HUES48 (cell line): ENCODE measurements around the gene PRSS21.
A peak's percentile ranks its signal among the peaks of the same experiment; 100 is the strongest.

ENCODE experiments used
- H3K27ac ChIP-seq: one replicate; pipeline ENCODE4 v1.7.0; 2013; ENCODE audit warnings: low read depth, low read length, inconsistent platforms
- H3K27me3 ChIP-seq: 2 replicates; pipeline ENCODE4 v1.6.1; 2013; ENCODE audit warnings: mild to moderate bottlenecking, low read length; ENCODE audit not compliant: control insufficient read depth, insufficient read depth
- H3K36me3 ChIP-seq: 2 replicates; pipeline ENCODE4 v1.6.1; 2013; ENCODE audit warnings: low read length; ENCODE audit not compliant: control insufficient read depth, insufficient read depth
- H3K4me1 ChIP-seq: 2 replicates; pipeline ENCODE4 v1.6.1; 2013; ENCODE audit warnings: mild to moderate bottlenecking, low read length; ENCODE audit not compliant: control insufficient read depth, insufficient read depth
- H3K4me3 ChIP-seq: 2 replicates; pipeline ENCODE4 v1.5.1; 2013; ENCODE audit warnings: mild to moderate bottlenecking, low read depth, low read length
- H3K9ac ChIP-seq: 2 replicates; pipeline ENCODE4 v1.6.1; 2013; ENCODE audit warnings: mild to moderate bottlenecking, low read depth, low read length, moderate library complexity
- H3K9me3 ChIP-seq: 2 replicates; pipeline ENCODE4 v1.6.1; 2013; ENCODE audit warnings: low read length; ENCODE audit not compliant: control insufficient read depth, insufficient read depth

PRSS21 gene

DNA sequence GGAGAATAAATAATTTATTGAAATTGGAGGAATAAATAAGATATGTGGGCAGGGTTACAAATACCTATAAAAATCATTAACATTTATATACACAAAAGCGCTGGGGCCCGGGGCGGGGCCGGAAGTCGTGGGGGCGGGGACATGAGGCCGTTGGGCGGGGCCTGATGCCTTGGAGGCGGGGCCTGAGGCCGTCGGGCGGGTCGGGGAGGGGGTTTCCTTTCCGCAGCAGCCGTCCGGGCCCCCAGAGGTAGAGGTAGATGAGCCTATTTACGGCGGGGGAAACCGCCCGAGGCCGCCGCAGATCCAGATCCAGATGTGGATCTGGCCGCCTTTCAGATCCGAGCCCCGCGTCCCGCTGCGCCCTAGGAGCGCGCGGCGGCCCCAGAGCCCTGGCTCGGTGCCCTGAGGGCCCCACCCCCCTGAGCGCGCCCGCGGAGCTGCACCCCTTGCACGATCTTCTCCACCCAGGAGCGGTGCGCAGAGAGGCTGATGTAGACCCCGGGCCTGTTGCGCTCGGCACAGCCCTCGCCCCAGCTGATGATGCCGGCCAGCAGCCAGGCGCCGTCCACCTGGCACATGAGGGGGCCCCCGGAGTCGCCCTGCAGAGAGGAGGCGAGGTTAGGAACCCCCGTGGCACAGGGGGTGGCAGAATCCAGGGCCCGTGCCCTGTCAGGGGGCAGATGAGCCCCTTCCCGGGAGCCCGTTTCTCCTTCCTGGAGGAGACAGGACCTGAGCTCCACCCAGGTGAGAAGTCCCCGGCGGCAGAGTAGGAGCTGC lies 35.9 kb downstream of the PRSS21 start:
- Histone ChIP-seq H3K4me1 (peaks cover 2% of the 10 kb centered on the region; the same call in 1 of the 2 replicates), H3K27ac (no peak overlapping the region), H3K4me3 (no peak overlapping the region), H3K36me3 (no peaks in the 10 kb centered on the region), H3K9me3 (peaks cover 7% of the 10 kb centered on the region), H3K27me3 (peaks cover 8% of the 10 kb centered on the region), H3K9ac (no peak overlapping the region)

DNA sequence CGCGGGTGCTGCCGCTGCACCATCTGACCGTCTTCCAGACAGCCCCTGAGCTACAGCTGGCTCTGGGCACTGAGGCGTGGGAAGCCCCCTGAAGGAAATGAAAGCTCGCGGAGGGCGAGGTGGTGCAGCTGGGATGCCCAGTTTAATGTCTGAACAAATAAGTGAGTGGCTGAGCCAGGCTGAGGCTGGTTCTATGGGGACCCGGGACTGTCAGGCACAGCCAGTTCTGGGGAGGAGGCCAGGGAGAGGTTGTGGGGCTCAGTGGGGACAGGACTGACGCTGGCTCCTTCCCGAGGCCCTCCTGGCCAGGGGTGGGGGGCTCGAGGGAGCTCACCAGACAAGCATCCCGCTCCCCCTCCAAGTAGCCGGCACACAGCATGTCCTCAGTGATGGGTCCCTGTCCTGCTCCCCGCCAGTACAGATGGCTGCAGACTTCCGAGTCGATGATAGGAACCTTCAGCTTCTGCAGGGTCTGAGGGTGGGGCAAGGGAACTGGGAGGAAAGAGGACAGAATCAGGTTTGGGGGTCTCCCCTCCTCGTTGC lies 36.6 kb downstream of the PRSS21 start:
- peaks cover 2% of the 10 kb centered on the region; the same call in 1 of the 2 replicates for H3K4me1 ChIP-seq
- H3K27ac ChIP-seq = no peak overlapping the region
- peaks cover 7% of the 10 kb centered on the region for H3K9me3 ChIP-seq
- H3K27me3 ChIP-seq = peaks cover 15% of the 10 kb centered on the region
- no peak overlapping the region for H3K9ac ChIP-seq
- H3K36me3 ChIP-seq = no peaks in the 10 kb centered on the region
- no peak overlapping the region for H3K4me3 ChIP-seq

DNA sequence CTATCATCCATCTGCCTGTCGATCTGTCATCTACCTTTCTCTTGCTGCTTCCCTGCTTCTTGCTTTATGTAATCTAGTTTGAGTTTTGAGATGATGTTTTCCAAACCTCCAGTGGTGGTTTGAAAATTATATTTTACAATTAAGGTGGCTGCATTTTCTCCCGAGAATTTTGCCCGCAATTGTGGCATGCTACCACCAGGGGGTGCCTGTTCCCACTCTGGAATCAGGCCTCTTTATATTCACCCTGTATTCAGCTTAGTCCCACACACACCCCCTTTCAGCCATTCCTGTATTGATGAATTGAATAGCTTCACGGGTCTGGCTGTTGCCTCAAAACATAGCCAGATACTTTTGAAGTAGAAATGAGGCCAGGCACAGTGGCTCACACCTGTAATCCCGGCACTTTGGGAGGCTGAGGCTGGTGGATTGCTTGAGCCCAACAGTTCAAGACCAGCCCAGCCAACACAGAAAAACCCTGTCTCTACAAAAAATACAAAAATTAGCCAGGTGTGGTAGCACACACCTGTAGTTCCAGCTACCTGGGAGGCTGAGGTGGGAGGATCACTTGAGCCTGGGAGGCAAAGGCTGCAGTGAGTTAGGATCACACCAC lies 37.8 kb downstream of the PRSS21 start:
- H3K27ac ChIP-seq = no peak overlapping the region
- no peak overlapping the region for H3K4me3 ChIP-seq
- no peaks in the 10 kb centered on the region for H3K36me3 ChIP-seq
- H3K27me3 ChIP-seq = peaks cover 20% of the 10 kb centered on the region
- peaks cover 7% of the 10 kb centered on the region for H3K9me3 ChIP-seq
- H3K4me1 ChIP-seq = peaks cover 7% of the 10 kb centered on the region; the same call in 1 of the 2 replicates
- no peak overlapping the region for H3K9ac ChIP-seq

DNA sequence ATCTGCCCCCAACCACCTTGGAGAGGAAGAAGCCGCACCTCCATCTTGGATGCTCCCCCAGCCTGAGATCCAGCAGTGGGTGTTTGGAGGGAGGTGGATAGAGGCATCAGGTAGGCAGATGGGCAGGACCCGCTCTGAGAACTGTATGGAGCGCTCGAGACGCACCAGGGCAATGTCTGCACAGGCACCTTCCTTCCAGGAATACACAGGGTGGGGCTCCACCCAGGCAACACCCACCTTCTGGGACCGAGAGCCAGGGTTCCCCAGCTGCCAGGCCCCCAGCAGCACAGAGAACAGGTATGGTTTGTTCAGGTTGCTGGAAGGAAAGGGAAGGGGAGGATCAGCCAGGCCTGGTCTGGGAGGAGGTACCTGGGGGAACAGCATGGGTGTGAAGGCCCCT lies 38.5 kb downstream of the PRSS21 start:
- Histone ChIP-seq H3K27ac (no peak overlapping the region), H3K9ac (no peak overlapping the region)

DNA sequence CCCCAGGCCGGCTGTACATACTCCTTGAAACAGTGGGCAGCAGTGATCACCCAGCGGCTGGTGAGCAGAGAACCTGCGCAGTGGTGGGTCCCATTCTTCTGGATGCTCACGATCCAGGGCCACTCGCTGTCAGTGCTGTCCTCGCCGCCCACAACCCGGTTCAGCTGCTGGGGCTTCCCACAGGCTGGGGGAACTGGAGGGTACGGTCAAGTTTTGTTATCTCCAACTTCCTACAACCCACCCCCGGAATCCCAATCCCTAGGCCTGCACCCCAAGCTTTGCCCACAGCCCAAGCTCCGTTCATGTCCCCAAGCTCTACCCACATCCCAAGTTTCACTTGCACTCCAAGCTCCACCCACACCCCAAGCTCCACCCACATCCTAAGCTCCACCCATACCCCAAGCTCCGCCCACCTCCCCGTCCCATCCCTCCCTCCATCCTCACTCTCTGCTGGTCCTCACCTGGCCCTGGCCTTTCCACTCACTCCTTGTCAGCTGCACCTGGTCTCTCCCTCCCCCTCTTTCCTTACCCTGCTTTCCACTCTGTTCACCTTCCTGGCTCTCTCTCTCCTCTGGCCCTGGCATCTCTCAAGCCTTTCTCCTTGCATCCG lies 39.1 kb downstream of the PRSS21 start:
- Histone ChIP-seq H3K9me3 (peaks cover 11% of the 10 kb centered on the region), H3K27me3 (peaks cover 20% of the 10 kb centered on the region), H3K36me3 (no peaks in the 10 kb centered on the region), H3K4me1 (peaks cover 7% of the 10 kb centered on the region; the same call in 1 of the 2 replicates), H3K4me3 (no peak overlapping the region), H3K27ac (no peak overlapping the region), H3K9ac (no peak overlapping the region)

More for the DNA sequence above, 38.5 kb downstream of the PRSS21 start:
- Histone ChIP-seq H3K36me3 (no peaks in the 10 kb centered on the region), H3K4me3 (no peak overlapping the region), H3K4me1 (peaks cover 7% of the 10 kb centered on the region; the same call in 1 of the 2 replicates), H3K9me3 (peaks cover 7% of the 10 kb centered on the region), H3K27me3 (peaks cover 20% of the 10 kb centered on the region)

DNA sequence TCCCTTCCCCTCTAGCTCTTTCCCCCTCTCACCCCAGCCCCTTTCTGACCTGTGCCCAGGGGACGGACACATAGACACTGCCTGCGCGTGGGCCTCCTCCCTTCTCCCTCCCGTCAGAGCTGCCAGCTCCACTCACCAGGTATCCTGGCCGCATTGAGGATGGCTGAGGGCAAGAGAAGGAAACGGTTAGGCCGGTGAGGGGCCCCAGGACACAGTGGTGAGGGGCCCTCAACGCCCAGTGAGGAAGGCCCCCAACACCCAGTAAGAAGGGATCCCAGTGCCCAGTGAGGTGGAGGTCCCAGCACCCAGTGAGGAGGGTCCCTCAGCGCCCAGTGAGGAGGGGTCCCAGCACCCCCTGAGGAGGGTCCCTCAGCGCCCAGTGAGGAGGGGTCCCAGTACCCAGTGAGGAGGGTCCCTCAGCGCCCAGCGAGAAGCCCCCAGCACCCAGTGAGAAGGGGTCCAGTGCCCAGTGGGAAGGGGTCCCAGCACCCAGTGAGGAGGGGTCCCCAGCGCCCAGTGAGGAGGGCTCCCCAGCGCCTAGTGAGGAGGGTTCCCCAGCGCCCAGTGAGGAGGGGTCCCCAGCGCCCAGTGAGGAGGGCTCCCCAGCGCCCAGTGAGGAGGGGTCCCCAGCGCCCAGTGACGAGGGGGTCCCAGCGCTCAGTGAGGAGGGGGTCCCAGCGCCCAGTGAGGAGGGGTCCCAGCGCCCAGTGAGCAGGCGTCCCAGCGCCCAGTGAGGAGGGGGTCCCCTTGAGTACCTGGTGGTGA lies 39.8 kb downstream of the PRSS21 start:
- Histone ChIP-seq H3K27ac (no peak overlapping the region), H3K9me3 (peaks cover 11% of the 10 kb centered on the region), H3K27me3 (peaks cover 20% of the 10 kb centered on the region), H3K36me3 (no peaks in the 10 kb centered on the region), H3K4me3 (peak overlapping the region; percentile 61; the same call in 1 of the 2 replicates), H3K4me1 (peaks cover 7% of the 10 kb centered on the region; the same call in 1 of the 2 replicates), H3K9ac (no peak overlapping the region)

DNA sequence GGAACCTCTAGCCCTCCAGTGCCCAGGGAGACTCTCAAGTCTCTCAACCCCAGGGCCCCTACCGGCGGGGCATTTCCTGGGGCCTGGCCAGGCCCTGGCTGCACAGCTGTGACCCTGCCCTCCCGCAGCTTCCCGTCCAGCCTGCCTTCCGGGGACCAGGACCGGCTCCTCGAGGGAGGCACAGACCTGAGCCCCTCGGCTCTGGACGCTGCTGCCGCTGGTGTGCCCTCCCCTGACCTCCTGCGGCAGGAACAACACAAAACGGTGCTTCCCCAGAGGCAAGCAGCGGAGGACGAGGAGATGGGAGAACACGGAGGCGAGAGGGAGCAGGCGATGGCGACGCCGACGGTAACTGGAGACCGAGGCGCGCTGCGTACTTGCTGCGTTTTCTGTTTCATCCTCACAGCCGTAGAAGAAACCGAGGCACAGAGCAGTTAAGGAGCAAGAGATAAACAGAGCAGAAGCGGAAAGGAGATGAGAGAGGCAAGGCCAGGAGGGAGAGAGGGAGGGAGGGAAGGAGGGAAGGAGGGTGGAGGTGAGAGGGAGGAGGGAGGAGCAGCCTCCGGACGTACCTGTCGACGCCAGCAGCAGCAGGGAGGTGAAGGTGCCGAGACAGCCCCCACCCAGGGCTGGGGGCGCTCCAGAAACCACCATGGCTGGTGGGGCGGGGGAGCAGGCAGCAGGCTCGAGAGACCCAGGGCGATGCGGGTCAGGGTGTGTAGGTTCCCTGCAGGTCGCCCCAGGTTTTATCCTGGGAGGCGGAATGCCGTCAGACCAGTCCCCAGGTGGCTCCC lies 40.6 kb downstream of the PRSS21 start, which contains the start of gene PRSS22:
Gene PRSS22 (minus strand): TSS at position 720 of the 794 bp plus-strand sequence. CDS start 66 bp downstream, at position 654.
- H3K27me3 ChIP-seq = peaks cover 20% of the 10 kb centered on the region
- peak within 1 kb of the TSS; percentile 61 for H3K4me3 ChIP-seq
- no peak within 1 kb of the TSS for H3K9ac ChIP-seq
- peaks cover 11% of the 10 kb centered on the region for H3K9me3 ChIP-seq
- H3K4me1 ChIP-seq = peaks cover 7% of the 10 kb centered on the region; the same call in 1 of the 2 replicates
- no peak within 1 kb of the TSS for H3K27ac ChIP-seq
- H3K36me3 ChIP-seq = no peaks in the 10 kb centered on the region

DNA sequence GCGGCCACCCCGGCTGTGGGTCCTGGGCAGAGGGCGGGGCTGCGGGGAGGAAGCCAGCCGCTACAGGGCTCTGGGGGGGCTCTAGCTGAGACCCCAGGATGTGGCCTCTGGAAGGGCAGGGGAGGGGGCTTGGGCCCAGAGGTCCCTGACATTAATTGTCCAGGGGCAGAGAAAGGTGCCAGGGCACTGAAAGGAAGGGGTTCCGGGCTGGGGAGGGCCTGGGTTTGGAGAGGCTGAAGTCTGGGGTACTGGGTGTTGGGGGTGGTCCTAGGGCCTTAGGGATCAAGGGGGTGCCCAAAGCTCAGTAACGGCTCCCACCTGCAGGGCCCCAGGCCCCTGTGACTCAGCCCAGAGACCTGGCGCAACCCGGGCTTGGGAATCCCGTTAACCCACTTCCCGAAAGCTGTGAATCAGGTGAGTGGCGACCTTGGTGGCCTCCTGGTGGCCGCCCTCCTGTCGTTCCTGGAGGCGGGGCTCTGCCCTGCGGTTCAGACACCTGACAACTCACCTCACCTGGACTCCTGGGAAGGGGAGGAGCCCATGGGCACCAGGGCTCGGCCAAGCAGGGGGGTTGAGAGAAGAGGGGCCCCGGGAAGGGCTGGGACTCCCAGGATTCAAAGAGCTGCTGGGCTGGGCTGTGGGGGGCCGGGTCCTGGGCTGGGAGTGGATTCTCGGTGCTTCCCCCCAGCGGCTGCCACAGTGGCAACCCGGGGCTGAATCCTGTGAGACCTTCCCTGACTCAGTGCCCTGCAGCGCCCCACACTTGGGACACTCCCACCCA lies 41.4 kb downstream of the PRSS21 start:
- Histone ChIP-seq H3K9ac (no peak overlapping the region), H3K27ac (no peak overlapping the region), H3K36me3 (no peaks in the 10 kb centered on the region), H3K4me3 (peak overlapping the region; percentile 61), H3K9me3 (peaks cover 11% of the 10 kb centered on the region), H3K4me1 (peaks cover 7% of the 10 kb centered on the region; the same call in 1 of the 2 replicates), H3K27me3 (peaks cover 22% of the 10 kb centered on the region)

DNA sequence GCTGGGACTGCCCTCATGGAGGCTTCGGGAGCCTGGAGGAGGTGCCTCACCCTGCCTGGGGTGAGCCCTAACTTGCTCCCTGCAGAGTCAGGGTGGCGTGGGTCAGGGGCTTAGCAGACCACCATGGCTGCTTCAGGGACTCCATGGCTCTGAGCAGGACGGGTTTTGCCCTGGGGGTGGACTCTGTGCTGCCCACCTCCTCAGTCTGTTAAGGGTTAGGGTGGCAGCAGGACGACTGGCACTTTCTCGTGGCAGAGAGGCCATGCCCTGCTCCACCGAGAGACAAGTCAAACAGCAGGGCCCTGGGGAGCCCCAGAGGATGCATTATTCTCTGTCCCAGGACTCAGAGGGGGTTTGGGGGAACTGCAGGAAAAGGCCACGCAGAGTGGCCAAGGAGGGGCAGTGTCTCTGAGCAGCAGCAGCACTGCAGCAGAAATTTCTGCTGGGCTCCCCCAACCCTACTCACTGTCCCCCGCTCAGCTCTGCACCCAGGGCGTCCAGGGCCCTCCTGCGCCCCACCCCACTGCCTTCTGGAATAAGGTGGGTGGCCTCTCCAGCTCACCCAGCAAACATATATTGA lies 42.7 kb downstream of the PRSS21 start:
- H3K36me3 ChIP-seq = no peaks in the 10 kb centered on the region
- H3K27ac ChIP-seq = no peak overlapping the region
- no peak overlapping the region for H3K4me3 ChIP-seq
- H3K4me1 ChIP-seq = peaks cover 7% of the 10 kb centered on the region; the same call in 1 of the 2 replicates
- H3K9me3 ChIP-seq = 0 out of 2 replicates have a peak, but pooled peaks cover 5% of the 10 kb centered on the region
- no peak overlapping the region for H3K9ac ChIP-seq
- peaks cover 35% of the 10 kb centered on the region for H3K27me3 ChIP-seq
